GM19035 (cell line): ENCODE data around the gene PTGR3.

Experiments
- ATAC-seq: cut with Tn5 transposase; IDR thresholded peaks from one replicate; pipeline ENCODE4 v1.9.1; 2021; ENCODE audit not compliant: unreplicated experiment

Gene PTGR3

DNA sequence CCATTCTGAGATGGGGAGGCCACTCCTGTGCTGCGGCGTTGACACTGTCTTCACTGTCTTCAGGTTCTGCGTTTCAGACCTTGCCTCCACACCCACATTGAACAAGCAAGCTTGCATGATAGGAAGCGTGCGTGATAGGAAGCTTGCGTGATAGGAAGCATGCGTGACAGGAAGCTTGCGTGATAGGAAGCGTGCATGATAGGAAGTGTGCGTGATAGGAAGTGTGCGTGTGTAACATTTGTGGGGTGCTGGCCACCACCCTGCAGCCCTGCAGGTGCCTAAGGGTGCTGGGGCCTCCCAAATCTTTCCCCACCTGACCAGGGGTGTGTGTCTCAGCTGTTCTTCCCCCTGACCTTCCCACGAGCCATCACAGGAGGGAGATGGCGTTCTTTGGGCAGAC lies 27.0 kb upstream of the PTGR3 start:
- ATAC-seq = no peak

GRCh38 chr18:75234901-75235300 lies 26.0 kb upstream of the PTGR3 start:
- ATAC-seq = no peak

- no peak for ATAC-seq
These were observed 22.1 kb upstream of the PTGR3 start for GRCh38 chr18:75231053-75231406.

GRCh38 chr18:75230163-75231052 lies 21.5 kb upstream of the PTGR3 start:
- no peak for ATAC-seq

GRCh38 chr18:75229437-75229836 lies 20.5 kb upstream of the PTGR3 start:
- no peak for ATAC-seq

- no peak for ATAC-seq
These were observed 20.0 kb upstream of the PTGR3 start for GRCh38 chr18:75228967-75229366.

DNA sequence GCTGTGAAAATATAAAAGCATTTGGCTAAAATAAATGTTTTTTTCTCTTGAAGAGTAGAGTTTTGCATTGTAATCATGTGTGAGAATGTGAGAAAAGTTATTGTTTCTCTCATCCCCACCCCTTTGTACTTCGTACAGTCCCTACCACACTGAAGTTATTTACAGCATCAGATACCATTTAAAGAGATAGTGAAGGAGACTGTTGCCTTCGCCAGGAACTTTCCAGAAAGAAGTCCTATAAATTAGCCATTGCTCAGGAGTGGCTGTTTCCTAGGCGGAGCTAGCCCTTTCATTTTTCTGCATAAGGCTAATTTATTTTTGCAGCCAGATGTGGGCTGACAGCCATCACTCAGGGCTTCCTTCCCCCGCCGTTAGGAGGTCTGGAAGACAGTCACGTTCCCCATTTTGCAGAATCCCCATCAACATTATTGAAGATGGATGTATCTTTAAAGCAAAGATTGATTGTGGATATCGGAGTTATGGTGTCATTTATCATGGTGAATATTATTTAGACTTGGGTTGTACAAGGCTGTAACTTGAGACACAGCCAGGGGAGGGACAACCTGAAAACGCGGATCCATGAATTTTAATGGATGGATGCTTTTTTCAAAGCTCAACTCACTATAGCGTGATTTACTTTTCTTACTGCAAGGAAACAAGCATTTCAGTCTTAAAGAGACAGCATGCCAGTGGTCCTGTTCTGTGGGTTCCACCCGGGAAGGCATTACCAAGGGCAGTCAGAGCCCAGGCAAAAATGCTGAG lies 18.8 kb upstream of the PTGR3 start:
- ATAC-seq = no peak

DNA sequence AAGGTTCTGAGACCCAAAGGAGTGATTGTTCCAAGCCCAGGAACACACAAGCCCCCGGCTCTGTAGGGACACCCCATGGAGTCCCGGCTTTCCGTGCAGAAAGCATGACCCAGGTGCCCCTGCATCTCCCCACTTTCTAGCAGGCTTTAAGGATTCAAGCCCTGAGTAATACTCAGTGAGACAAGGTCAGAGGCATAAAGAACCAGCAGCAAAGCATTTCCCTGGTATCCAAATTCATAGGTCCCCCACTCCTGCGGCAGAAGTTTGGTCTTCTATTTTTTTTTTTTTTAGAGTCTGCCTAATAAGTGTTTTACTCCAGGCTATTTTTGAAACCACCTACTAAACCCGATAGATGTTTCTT lies 18.0 kb upstream of the PTGR3 start:
- ATAC-seq = no peak

DNA sequence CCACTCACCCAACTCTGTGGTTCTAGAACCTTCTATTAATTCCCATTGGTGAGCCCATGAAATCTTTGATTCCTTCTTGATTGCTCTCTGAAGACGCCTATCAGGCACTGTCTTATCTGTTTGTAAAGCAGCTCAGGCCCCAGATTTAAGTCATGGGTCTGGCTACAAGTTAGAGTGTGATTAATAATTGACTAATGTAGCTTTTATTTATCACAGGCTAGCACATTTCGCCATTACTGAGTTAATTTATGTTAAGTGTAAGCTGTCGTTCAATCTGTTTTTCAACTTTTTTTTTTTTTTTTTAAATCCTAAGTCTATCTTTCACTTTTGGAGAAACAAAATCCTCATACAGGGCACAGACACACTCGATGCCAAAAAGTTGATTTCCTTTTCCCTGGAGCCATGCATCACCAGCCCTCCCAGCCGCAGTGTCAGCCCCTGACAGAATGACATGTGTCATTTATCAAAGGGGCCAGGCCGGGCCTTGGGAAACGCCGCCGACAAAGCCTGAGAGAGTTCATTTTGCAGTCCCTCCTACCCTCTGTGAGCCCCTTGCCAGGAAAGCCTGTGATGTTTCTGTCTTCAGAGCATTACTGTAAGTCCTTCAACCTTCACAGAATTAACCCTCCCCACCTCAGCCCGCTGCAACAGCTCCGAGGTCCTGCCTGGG lies 17.5 kb upstream of the PTGR3 start:
- ATAC-seq = no peak

DNA sequence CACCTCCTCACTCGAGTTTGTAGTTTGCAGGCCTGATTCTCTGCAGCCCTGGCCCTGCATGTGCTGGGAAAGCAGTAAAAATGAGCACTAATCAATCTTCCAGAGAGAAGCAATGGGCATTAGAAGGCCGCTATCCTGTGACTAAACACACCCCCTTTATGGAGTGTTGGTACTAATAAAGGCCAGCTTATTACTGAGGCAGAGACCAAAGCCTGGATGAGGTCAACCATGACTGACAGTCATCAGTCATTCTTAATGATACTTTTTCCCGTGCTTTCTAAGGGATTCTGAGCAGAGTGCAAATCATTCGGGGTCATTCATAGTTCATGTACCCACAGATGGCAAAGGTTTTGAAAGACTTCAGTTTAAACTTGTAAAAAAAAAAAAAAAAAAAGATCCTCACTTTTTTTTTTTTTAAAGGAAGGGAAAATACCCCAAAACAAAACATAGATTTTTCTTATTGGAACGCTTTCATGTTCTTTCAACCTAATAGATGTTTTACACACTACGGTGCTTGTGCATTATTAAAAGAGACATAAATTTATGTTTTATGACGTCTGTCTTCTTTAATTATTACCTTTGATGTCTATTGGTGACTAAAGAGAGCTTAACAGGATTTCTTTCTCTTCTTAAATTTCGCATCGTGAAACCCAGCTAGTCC lies 14.9 kb upstream of the PTGR3 start:
- no peak for ATAC-seq

- ATAC-seq = no peak
These were observed 13.5 kb upstream of the PTGR3 start for GRCh38 chr18:75222407-75222806.

DNA sequence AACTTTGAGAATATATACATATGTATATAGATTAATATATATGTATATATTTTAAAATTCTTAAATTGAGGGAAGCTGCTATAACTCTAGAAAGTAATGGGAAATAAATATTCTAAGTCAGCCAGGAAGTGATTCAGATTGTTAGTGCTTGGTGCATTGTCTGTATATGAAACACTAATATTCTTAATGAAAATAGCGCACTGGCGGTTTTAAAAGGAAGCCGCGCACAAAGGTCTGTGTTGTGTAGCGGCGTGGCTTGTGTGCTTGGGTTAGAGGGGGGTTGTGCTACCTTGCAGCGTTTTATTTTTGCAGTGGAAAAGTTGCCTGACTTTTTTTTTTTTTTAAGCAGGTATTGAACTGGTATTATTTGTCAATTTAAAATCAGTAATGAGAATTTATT lies 13.0 kb upstream of the PTGR3 start:
- no peak for ATAC-seq

GRCh38 chr18:75221397-75221796 lies 12.5 kb upstream of the PTGR3 start:
- no peak for ATAC-seq

DNA sequence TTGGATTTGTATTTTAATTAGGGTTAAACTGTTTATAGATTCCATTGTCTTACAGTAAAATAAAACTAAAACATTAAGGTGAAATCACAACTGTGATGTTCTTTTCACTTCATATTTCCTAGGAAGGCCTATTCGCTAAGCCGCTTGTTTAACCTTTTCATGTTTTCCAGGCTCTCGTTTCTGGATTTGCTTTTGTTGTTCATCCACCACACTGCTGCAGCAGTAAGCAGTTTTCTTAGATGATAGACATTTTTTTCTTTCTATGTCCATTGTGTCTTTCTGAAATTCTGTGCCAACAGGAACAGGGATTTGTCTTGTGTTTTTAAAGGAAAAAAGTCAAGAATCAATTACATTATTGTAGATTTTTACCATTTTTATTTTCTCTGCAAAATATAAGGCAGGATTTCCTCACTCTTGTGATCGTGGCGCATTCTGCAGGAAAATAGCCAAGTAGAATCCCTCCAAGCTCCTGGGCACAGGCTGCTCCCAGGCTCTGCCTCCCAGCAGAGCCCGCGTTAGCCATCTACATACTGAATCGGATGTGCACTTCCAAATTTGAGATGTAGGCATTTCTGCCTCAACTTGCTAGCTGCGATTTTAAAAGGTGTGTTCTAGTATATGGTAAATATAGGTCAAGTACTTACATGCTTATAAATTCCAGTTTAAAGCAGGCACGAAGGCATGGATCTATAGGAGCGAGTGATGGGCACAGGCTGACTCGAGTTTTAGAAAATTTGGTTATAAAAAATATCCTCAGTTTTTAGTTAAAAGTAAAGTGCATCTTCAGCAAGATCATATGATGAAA lies 11.8 kb upstream of the PTGR3 start:
- no peak for ATAC-seq

DNA sequence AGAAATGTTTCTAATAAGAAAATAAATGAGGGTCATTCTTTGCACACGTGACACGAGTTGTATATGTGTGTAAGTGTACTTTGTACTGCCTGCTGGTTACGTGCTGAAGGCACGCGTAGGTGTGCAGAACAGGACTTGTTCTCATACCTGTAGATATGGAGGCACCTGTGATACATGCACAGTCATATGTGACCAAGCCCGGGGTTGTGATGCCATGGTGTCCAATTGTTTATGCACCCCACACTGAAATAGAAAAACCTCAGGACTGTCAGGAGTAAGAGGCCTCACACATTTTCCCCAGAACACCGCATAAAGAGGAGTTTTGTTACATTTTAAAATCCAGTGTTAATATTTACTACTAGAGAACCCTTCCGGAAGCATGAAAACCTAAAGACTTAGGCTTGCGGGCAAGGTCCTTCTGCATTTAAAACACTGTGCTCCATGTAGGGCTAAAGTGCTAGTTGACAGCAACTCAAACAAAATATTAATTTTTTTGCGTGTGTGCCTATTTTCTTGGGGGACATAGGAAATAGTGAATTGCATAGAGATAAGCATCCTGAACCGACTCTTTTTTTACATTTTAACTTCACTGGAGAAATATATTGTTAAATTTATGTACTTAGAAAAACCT lies 10.9 kb upstream of the PTGR3 start:
- ATAC-seq = no peak

DNA sequence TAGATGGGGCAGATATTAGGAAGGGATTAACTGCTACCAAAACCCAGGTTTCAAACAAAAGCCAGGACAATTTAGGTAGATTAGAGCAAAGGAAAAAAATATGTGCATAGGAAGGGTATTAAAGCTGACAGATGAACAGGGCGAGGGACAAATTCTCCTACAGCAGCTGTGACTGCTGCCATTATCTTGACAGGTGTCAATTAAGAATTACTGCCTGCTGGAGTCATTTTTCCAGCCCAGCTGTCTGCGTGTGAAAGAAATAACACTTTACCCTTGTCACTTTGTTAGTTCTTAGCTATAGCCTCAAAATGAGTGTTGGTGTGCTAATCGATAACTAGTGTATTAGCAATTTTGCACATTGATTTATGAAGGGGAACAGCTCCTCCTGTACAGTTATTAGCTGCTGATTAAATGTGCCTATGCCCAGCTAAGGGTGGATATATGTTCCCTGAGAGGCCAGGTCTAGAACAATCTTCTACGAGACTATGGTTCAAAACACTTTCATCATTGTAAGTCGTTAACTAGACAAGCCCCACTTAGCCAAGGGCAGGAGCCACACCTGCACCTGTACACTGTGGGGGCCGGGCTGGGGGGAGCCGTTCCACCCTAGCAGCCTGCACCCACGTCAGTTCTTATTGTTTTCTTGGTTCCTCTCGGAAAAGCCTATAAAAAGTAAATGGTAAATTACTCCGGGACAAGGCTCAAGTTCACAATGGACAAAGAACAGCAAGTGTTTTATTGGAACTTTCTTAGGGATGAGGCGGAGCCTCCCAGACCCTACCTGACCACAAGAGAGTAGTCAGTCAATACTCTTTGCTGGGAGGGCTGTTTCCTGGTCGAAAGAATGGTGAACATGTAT lies 9.4 kb upstream of the PTGR3 start:
- ATAC-seq = no peak

GRCh38 chr18:75216911-75217689 lies 8.2 kb upstream of the PTGR3 start:
- ATAC-seq = no peak

- ATAC-seq = no peak
These were observed 7.4 kb upstream of the PTGR3 start for GRCh38 chr18:75216212-75216910.
